ENCODE results near the gene NUDT4B.
"Not testable (repeated sequence)": the region's sequence is repeated elsewhere in the genome, so short reads cannot be mapped to it uniquely, and the experiment has no call there.

Gene NUDT4B

DNA sequence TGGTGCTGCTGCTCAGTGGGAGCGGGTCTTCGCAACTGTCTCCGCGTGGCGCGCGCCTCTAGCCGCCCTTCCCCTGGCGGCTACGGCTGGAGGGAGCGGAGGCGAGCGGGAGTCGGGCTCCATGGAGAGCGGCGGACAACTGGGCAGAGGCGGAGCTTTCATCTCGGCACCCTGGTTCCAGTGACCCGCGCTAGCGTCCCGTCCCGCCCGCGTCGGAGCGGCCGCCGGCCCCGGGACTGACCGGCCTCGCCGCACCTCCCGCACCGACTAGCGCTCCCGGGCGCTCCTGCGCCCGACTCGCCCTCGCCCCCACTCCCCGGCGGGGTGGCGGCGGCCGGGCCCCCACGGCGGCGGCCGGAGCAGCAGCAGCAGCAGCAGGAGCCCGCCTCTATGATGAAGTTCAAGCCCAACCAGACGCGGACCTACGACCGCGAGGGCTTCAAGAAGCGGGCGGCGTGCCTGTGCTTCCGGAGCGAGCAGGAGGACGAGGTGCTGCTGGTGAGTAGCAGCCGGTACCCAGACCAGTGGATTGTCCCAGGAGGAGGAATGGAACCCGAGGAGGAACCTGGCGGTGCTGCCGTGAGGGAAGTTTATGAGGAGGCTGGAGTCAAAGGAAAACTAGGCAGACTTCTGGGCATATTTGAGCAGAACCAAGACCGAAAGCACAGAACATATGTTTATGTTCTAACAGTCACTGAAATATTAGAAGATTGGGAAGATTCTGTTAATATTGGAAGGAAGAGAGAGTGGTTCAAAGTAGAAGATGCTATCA, at the start of gene NUDT4B:
Gene NUDT4B (plus strand): TSS at position 212 of the 772 bp plus-strand sequence. CDS start 179 bp downstream, at position 391.
- not testable (repeated sequence) for DNase-seq

DNA sequence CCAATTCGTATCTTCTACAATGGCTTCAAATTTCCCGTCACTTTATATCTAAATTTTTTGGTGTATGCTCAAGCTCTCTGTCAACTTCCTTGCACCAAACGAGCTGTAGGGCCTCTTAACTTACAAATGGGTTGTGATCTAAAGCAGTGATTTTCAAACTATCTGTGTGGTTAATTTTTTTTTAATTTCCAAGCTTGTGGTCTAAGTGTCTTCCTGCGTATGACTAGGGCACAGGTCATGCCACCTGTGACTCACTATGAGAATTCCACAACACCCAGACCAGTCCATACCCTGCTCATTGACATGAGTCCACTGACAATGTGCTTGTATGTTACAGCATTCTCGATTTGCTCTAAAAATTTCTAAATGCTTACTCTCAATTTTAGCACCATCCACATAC, 49.2 kb upstream of the NUDT4B start:
- DNase-seq, result not testable (repeated sequence)

DNA sequence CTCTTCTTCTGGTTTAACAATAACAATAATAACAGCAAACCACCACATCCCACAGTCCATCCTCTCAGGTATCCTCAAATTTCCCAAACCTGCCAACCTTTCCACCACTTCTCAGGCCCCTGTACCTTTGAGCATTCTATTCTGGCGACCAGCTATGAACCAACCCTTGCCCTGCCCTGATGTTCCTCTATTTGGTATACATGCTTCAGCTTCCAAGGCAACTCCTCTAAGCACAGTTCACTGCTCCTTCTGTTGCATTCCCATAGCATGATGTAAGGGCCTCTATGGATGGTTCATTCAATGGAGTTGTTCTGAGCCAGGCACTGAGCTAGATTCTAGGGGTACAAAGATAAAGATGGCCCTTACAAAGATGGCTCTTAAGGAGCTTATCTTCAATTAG, 46.3 kb upstream of the NUDT4B start:
- DNase-seq, result not testable (repeated sequence)

DNA sequence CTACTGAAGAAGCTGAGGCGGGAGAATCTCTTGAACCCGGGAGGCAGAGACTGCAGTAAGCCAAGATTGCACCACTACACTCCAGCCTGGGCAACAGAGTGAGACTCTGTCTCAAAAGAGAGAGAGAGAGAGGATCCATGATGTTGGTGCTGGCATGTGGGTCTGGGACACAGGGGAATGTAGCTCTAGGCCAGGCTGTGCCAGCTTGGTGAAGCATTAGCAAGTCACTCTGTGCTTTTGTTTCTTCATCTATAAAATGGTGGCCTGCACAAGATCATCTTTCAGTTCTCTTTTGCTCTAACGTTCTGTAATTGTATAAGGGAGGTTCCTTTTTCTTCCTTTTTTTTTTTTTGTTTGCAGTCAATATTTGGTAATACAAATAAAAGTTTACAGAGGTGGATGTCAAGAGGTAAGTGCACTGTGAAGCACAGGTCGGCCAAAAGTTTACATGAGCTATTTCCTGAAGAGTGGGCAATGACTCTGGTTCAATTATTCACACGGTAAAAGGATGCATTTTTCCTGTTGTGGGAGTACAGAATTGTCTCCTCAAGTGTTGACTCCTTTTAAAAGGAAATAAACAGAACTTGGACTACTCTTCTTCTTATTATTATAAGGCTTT, 44.5 kb upstream of the NUDT4B start:
- not testable (repeated sequence) for DNase-seq

DNA sequence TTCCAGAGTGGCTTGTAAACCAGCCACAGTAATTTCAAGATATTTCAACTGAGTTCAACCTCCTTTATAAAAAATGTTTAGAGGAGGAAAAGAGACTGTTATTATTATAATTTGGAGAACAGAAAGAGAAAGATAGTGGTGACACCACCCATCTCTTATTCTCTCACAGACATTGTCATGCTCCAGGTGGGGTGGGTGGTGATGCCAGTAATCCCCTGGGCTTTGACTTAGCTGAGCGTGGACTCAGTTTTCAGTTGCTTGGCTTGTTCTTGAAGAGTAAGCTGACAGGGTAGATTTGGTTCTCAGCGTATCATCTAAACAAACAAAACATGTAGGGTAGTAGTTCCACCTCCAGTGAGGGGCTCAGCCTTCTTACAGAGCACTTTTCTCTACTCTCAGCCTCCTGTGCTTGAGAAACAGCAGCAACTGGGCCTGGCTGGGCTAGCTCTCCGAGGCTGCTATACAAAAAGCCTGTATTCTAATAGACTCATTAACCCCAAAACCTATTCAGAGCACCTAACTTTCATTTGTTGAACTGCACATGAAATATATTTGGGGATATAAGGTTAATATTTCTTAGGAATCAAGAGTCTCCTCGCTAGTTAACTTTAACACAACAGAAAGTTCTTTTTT, 43.1 kb upstream of the NUDT4B start:
- not testable (repeated sequence) for DNase-seq

DNA sequence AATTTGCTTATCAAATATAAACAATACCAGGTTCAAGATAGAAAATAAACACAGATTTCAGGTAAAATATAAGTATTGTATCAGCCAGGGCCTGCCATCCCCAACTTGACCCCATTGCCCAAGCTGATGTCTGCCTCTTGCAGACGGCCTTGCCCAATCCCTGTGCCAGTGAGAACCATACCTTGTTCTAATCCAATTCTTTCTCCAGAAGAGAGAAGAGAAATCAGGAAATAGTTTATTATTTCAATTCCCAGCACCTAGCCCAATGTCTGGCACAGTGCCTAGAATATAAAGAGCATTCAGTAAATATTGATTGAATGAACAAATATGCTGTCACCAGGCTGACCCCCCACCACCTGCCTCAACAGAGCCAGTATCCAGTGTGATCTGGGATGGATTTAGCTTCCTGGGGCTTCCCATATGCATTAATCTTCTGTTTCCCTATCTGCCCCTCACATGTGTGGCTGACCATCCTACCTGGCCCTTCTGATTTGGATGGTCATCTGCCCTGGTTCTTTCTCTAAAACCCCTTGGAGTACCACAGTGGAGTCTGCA, 39.7 kb upstream of the NUDT4B start:
- not testable (repeated sequence) for DNase-seq

DNA sequence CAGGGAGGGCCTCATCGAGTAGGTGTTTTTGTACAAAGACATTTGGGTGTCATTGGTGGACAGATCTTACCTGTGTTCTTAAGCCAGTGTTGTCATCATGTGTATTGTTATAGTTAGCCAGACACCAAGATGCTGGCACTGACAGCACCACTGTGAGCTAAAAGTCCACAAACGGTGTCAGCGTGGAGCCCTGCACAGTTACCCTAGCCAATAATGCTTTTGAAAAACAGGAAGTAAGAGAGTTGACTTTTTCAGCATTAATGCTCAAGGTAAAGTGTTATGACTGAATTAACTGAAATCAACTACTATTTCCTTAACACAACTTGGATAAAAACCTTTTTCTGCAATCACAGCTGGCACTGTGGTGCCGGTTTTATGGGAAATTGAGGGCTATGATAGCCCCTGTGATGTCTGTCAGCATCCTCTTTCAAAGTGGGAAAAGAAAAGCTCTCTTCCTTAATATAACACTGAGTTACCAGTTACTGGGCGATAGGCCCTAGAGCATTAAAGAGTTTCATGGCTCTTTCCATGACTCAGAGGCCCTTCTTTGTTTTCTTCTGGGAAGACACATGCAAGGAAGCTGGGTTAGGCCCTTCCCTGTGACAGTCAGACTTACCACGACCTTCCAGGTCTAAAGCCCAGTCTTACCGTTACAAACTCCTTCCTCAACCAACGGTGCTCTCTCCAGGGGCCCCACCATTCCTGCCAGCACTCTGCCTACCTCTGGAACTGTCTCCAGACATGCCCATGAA, 37.6 kb upstream of the NUDT4B start:
- not testable (repeated sequence) for DNase-seq

DNA sequence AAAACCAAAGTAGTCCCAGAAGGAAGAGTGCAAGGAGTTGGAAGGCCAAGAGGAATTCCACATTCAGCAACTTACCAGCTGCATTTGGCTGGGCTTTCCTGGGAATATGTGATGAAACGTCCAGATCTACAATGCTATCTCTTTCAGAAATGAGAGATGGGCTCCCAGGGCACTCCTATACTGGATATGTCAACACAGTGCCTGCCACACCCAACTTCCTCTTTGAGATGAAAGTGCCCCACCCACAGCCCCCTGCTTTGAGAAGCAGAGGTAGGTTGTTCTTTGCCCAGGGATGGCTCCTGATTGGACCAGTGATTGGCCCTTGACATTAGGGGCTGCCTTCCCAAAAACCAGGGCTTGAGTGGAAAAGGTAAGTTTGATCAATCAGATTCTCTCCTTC, 36.2 kb upstream of the NUDT4B start:
- not testable (repeated sequence) for DNase-seq

DNA sequence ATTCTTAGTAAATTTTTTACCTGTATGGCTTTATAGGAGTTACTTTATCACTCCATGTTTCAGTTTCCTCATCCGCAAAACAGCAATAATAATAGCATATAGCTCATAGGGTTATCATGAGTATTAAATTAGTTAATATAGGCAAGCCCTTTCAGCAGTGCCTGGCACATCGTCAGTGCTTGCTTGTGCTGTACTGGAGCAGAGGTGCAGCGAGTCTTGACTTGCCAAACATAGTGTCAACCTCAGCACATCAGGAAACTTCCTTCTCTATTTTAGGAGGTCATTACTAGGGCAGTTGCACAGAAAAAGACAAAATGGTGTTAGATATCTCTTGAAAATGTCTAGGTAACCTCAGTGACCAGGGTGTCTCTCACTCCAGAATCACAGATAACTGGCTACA, 33.1 kb upstream of the NUDT4B start:
- not testable (repeated sequence) for DNase-seq

DNA sequence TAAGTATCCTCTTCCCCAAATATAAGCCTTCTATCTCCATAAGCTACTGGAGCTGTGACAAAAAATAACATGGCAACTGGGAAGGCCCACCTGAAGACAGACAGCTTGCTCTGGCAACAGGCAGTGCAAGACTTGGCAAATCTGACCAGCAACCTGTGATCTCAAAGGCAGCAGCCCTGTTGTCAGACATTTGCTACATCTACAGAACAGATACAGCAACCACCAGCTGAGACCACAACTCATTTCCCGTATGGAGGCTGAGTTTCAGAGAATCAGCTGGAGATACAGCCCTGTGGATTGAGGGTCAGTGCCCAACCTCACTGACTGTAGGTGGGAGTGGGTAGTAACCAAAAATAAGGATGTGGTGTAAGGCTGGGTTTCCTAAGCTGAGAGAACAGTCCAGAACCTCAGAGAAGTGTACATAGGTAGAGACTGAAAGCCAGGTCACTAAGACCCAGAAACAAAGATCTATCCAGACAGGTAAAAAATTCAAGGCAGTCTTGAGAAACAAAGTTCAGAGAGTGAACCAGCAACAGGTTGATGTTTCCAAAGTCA, 31.5 kb upstream of the NUDT4B start:
- not testable (repeated sequence) for DNase-seq

DNA sequence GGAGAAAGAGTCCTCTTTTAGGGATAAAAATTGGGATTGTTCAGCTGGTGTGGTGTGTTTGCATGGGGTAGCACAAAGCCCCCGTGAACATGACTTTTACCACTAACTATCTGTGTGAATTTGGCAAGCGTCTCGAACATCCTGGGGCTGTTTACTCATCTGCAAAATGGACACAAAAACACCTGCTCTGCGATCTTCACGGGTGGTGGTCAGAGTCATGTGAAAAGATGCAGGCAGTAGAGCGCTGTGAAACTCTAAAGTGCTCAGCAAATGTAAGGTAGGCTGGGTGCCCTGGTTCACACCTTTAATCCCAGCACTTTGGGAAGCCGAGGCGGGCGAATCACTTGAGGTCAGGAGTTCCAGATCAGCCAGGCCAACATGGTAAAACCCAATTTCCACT, 27.7 kb upstream of the NUDT4B start:
- DNase-seq, result not testable (repeated sequence)

DNA sequence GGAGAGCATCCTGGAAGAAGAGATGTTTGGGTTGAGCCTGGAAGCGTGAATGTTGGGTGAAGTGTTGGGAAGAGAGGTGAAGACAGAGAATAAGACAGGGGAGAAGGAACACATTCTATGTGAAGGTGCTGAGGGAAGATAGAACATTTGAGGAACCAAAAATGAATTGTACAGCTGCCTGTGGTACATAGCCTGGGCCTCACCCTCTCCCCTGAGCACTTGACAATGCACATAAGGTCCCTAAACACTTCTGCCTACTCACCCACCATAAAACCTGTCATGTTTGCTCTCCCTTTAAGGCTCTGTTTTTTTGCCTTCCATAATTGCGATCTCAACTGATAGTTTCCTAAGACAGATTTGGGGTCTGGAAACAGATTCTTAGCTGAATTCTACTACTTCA, 25.8 kb upstream of the NUDT4B start:
- not testable (repeated sequence) for DNase-seq

DNA sequence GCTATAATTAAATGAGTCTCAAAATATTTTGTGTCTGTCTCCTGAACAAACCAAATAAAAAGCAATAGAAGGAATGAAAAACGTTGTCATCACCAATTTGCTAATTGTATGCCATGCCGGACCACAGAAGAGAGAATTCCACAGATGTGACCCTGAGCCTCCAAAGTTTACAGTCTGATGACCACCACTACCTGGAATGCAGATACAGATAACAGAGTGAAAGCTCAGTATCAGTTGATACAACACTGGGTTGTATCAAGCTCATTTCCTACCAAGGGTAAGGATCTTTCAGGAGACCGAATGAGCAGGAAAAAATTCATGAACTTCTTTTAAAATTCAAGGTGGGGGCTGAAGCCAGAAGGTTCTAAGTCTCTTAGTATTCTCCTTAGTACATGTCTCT, 25.1 kb upstream of the NUDT4B start:
- not testable (repeated sequence) for DNase-seq

DNA sequence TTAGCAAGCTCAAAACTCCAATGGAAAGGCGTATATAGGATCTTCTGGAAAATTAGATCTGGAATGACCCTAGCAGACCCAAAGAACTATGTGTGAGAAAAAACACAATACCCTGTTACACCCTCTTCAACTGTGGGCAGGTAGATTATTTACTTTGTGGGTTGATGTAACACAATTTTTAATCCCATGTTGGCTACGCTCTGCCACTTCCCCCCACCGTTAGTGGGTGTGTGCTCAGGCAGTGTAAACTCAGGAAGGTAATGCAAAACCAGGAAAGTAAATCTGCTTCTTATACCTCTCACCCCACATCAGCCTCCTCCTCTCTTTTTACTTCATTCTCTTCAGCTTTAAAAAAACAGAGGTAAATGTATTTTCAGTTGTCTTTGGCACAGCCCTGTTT, 23.7 kb upstream of the NUDT4B start:
- not testable (repeated sequence) for DNase-seq

DNA sequence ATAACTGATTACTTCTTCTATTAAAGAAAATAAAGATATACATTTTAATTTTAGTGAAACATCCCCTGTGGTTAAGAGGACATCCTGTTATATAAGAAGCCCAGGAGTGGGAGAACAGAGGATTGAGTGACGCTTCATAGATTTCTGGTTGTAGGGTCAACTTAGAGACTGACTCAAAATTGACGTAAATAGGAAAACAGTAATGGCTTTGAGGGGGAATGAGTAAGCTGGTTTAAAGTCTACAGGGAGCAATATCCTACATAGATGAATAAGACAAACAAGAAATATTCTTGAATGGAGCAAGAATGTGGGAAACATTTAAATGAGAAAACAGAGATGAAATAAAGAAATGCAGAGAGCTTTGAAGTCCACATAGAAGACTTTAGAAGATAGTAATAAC, 20.7 kb upstream of the NUDT4B start:
- not testable (repeated sequence) for DNase-seq

DNA sequence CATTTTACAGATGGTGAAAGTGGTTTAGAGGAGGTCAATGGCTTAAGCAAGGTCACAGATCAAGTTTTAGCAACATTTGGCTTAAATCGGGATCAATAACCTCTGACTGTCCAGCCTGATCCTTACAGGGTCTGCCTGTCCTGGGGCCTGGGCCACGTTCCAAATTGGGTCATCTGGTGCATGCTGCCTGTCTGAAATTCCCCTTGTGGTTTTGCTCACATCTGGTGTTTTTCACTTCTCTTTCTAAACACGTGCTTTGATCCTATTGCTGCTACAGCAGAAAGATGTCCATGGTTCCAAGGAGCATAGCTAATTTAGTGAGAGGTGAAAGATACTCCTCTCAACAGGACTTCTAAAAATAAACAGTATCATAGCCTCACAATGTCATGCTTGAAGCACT, 19.4 kb upstream of the NUDT4B start:
- not testable (repeated sequence) for DNase-seq

DNA sequence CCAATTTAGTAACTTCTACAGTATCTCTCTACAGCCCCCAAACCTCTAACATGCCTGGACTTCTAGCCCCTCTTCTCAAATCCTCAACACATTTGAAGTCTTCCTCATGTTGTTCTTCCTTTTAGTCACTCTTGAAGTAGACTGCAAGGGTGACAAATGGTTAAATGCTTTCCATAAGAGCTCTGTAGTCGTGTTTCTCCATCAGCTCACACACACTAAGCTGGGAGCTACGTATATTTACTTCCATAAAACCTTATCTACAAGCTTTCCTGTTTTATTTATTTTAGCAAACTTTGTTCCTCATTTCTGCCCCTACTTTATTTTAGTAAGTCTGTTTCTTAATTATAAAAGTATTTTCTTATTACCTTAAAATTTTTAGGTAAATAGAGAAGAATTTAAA, 19.0 kb upstream of the NUDT4B start:
- DNase-seq, result not testable (repeated sequence)

DNA sequence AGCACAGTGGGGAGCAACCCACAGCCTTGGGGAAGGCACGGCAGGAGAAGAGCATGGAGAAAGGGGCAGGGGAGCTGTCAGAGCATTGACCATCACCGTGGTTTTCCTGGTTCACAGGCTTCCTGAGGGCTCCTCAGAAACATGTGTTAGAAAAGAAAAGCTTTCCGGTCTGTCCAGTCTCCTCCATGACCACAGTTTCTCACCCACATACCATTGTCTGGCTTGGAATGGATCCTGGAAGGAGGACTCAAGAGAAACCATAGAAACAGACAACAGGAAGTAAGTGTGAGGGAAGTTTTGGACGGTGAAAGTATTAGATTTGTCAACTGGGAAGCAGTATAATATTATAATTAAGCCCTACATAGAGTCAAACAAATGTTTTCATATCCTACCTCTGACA, 16.3 kb upstream of the NUDT4B start:
- not testable (repeated sequence) for DNase-seq

DNA sequence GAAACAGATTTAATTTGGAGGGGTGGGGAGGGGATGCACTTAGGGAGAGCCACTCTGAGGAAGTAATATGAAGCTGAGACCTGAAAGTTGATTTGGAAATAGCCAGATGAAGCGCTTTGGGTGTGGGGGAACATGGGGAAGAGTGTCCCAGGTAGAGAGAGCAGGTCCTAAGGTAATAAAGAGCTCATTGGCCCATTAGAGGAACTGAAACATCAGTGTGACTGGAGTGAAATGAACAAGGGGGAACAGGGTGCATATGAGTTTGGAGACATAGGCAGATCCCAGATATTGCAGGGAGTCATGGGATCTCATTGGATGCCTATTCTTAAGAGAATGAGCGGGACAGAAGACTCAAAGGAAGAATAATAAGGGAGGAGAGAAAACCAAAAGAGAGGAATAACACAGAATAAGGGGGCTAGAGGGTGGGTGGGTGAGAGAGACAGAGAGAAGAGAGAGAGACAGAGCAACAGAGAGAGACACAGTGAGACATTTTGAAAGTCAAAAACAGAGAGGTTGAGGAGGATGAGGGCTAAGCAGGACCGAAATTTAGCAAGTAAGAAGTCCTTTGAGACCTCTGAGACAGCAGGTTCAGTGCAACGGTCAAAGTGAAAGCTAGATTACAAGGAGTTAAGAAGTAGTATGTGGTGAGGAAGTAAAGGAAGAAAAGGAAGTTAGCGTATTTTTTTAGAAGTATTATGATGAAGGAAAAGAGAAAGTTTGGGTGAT, 14.8 kb upstream of the NUDT4B start:
- DNase-seq, result not testable (repeated sequence)

DNA sequence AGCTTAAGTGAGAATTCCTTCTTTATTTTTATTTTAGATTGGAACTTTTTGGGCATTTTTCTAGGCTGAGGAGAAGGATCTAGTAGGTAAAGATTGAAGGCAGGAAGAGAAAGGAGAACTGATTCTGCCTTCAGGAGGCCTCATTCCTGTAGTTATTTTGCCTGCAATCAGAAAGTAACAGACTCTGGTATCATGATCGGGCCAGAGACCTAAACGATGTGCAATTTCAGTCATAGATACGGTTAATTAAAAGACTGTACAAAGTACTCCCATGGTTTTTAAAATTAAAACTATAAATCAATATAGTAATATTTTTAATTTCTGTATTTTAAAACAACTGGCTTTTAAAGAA, 14.3 kb upstream of the NUDT4B start:
- DNase-seq, result not testable (repeated sequence)

DNA sequence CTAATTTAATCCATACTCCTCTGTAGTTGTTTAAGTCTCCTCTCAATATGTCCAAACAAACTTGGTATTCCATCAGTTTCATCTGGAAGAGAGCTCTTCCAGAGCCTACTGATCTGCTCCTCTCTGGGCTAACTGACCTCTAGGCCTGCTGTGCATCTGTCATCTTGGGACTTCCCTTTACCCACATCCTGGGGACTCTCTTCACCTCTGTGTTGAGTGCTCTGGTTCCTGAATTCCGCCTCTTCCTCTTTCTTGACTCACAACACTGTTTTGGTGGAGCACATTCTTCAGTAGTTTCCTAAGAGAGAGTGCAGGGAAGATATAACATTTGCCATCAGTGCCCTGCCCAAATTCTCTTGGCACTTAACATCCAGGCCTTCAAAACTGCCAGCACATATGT, 13.0 kb upstream of the NUDT4B start:
- DNase-seq, result not testable (repeated sequence)

DNA sequence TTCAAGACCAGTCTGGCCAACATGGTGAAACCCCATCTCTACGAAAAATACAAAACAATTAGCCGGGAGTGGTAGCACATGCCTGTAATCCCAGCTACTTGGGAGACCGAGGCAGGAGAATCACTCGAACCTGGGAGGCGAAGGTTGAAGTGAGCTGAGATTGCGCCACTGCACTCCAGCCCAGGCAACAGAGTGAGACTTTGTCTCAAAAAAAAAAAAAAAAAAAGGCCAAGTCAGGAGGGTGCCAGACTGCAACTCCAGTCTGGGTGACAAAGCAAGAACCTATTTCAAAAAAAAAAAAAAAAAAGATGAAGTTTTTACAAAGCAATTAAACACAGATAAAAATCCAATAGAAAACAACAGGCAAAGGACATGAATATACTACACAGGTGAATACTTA, 9.9 kb upstream of the NUDT4B start:
- DNase-seq, result not testable (repeated sequence)

All from activated gamma-delta T cell treated with Interleukin-2 at 50 U/mL for 16 hours (primary cell).